HEK293 (cell line): ENCODE measurements around the gene UGT1A8.

Source experiments
- CTCF ChIA-PET: fragments of 350-600 bp; formaldehyde crosslinking; extraction: SDS; loops from one replicate; lab custom pipeline; 2021; ENCODE audit warnings: antibody characterized with exemption; lab: Yijun Ruan, JAX
- POLR2A ChIA-PET: fragments of 300-600 bp; formaldehyde crosslinking; extraction: SDS; loops from one replicate; lab custom pipeline; 2020; ENCODE audit warnings: antibody characterized with exemption, inconsistent platforms; lab: Yijun Ruan, JAX
- H3K27ac ChIP-seq: fragments of 200-500 bp; sonication (Bioruptor generic); 2 replicates; pipeline ENCODE4 v1.5.1; 2014; ENCODE audit warnings: low read depth, low read length, control low read depth, inconsistent platforms; ENCODE audit errors: extremely low read depth
- H3K36me3 ChIP-seq, 2 experiments: fragments of 200-500 bp in 1 of 2; sonication (Bioruptor generic) in 1 of 2; 1 replicate in 1 of 2; 2 replicates in 1 of 2; pipeline ENCODE4 v1.5.1; 2014 to 2017; ENCODE audit warnings: inconsistent platforms in 2 of 2, low read length in 2 of 2; ENCODE audit not compliant: control insufficient read depth in 2 of 2, insufficient read depth in 1 of 2
- H3K4me1 ChIP-seq: fragments of 200-500 bp; sonication (Bioruptor generic); 2 replicates; pipeline ENCODE4 v1.5.1; 2014; ENCODE audit warnings: mild to moderate bottlenecking, low read length, inconsistent platforms; ENCODE audit not compliant: control insufficient read depth, insufficient read depth
- H3K4me3 ChIP-seq: 2 replicates; pipeline ENCODE4 v1.5.1; 2011; ENCODE audit warnings: low read depth, mild to moderate bottlenecking, control low read depth, low read length, moderate library complexity
- H3K9me3 ChIP-seq: fragments of 200-500 bp; sonication (Bioruptor generic); 2 replicates; pipeline ENCODE4 v1.5.1; 2014; ENCODE audit warnings: low read depth, low read length, inconsistent platforms; ENCODE audit not compliant: control insufficient read depth, insufficient read depth
- GLI2 ChIP-seq: fragments of 450-650 bp; formaldehyde crosslinking; IDR thresholded peaks from 2 replicates; pipeline ENCODE4; 2017; ENCODE audit warnings: missing biosample characterization, missing genetic modification characterization, low read depth, borderline replicate concordance
- KLF10 ChIP-seq: fragments of 450-650 bp; IDR thresholded peaks from 2 replicates; pipeline ENCODE4 v1.5.1; 2018; ENCODE audit warnings: missing biosample characterization, mild to moderate bottlenecking, missing genetic modification characterization
- SALL2 ChIP-seq: fragments of 450-650 bp; formaldehyde crosslinking; IDR thresholded peaks from 2 replicates; pipeline ENCODE4 v1.5.0; 2017; ENCODE audit warnings: missing biosample characterization, mild to moderate bottlenecking, missing genetic modification characterization, borderline replicate concordance
- SCRT1 ChIP-seq: fragments of 450-650 bp; formaldehyde crosslinking; IDR thresholded peaks from 2 replicates; pipeline ENCODE4 v1.5.1; 2016; ENCODE audit warnings: missing biosample characterization, missing genetic modification characterization, borderline replicate concordance
- ZBTB48 ChIP-seq: fragments of 450-650 bp; formaldehyde crosslinking; IDR thresholded peaks from 2 replicates; pipeline ENCODE4 v1.5.1; 2016; ENCODE audit warnings: missing biosample characterization, missing genetic modification characterization
- ZNF140 ChIP-seq: fragments of 450-650 bp; formaldehyde crosslinking; IDR thresholded peaks from 2 replicates; pipeline ENCODE4 v1.5.1; 2016; ENCODE audit warnings: missing biosample characterization, missing genetic modification characterization
- ZNF174 ChIP-seq: fragments of 450-650 bp; formaldehyde crosslinking; IDR thresholded peaks from 2 replicates; pipeline ENCODE4 v1.5.0; 2017; ENCODE audit warnings: missing biosample characterization, mild to moderate bottlenecking, missing genetic modification characterization
- ZNF239 ChIP-seq: fragments of 450-650 bp; formaldehyde crosslinking; IDR thresholded peaks from 2 replicates; pipeline ENCODE4 v1.5.1; 2016; ENCODE audit warnings: missing biosample characterization, missing genetic modification characterization
- ZNF24 ChIP-seq: fragments of 450-650 bp; formaldehyde crosslinking; IDR thresholded peaks from 2 replicates; pipeline ENCODE4 v1.5.1; 2016; ENCODE audit warnings: missing biosample characterization, missing genetic modification characterization
- ZNF248 ChIP-seq: fragments of 450-650 bp; formaldehyde crosslinking; IDR thresholded peaks from 2 replicates; pipeline ENCODE4 v1.5.1; 2017; ENCODE audit warnings: missing biosample characterization, missing genetic modification characterization
- ZNF366 ChIP-seq: fragments of 450-650 bp; formaldehyde crosslinking; conservative IDR thresholded peaks from 2 replicates; pipeline ENCODE4 v1.5.1; 2016; ENCODE audit warnings: missing biosample characterization, missing genetic modification characterization
- ZNF423 ChIP-seq: fragments of 450-650 bp; formaldehyde crosslinking; IDR thresholded peaks from 2 replicates; pipeline ENCODE4 v1.5.1; 2016; ENCODE audit warnings: missing biosample characterization, missing genetic modification characterization
- ZNF473 ChIP-seq: fragments of 450-650 bp; formaldehyde crosslinking; IDR thresholded peaks from 2 replicates; pipeline ENCODE4 v1.5.1; 2017; ENCODE audit warnings: missing biosample characterization, missing genetic modification characterization
- ZNF529 ChIP-seq: fragments of 450-650 bp; formaldehyde crosslinking; IDR thresholded peaks from 2 replicates; pipeline ENCODE4 v1.5.1; 2017; ENCODE audit warnings: missing genetic modification characterization, missing biosample characterization; ENCODE audit not compliant: insufficient replicate concordance
- ZNF549 ChIP-seq: fragments of 450-650 bp; IDR thresholded peaks from 2 replicates; pipeline ENCODE4 v1.5.1; 2018; ENCODE audit warnings: missing biosample characterization, missing genetic modification characterization, mild to moderate bottlenecking, inconsistent platforms, moderate library complexity
- ZNF623 ChIP-seq: fragments of 450-650 bp; formaldehyde crosslinking; IDR thresholded peaks from 2 replicates; pipeline ENCODE4 v1.5.1; 2016; ENCODE audit warnings: missing biosample characterization, missing genetic modification characterization
- ZNF791 ChIP-seq: fragments of 450-650 bp; formaldehyde crosslinking; IDR thresholded peaks from 2 replicates; pipeline ENCODE4 v1.5.1; 2016; ENCODE audit warnings: missing biosample characterization, missing genetic modification characterization
- ZNF792 ChIP-seq: fragments of 450-650 bp; formaldehyde crosslinking; IDR thresholded peaks from 2 replicates; pipeline ENCODE4 v1.5.1; 2016; ENCODE audit warnings: missing biosample characterization, missing genetic modification characterization
- TF ChIP-seq, protein P1 (sequence below): fragments of 450-650 bp; formaldehyde crosslinking; conservative IDR thresholded peaks from 2 replicates; pipeline ENCODE4 v1.5.1; 2016; ENCODE audit warnings: low read depth, missing biosample characterization, missing genetic modification characterization
- TF ChIP-seq, protein P2 (sequence below): fragments of 450-650 bp; formaldehyde crosslinking; IDR thresholded peaks from 2 replicates; pipeline ENCODE4 v1.5.1; 2016; ENCODE audit warnings: missing biosample characterization, missing genetic modification characterization
- TF ChIP-seq, protein P3 (sequence below): fragments of 450-650 bp; formaldehyde crosslinking; optimal IDR thresholded peaks from 2 replicates; pipeline ENCODE3; 2016; ENCODE audit warnings: missing biosample characterization, mild to moderate bottlenecking, missing genetic modification characterization

The UGT1A8 gene

DNA sequence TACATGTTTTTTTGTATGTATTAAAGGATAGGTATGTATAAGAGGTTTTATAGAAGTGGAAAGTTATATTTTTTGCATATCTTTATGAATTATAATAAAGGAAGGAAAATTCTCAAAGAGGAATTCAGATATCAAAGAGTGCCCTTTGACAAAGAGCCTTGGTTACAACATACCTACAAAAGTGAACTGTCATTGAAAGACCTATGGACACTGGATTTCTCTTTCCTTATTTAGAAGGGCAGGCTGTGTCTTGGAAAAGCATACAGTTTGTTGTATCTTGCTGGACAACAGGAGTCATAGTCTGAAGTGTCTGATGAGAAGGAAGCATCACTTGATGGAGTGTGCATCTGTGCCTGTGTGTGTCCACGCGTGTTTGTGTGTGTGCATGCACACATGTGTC, 34.0 kb downstream of the UGT1A8 start (continued):
- TF ChIP-seq, protein P1, sequence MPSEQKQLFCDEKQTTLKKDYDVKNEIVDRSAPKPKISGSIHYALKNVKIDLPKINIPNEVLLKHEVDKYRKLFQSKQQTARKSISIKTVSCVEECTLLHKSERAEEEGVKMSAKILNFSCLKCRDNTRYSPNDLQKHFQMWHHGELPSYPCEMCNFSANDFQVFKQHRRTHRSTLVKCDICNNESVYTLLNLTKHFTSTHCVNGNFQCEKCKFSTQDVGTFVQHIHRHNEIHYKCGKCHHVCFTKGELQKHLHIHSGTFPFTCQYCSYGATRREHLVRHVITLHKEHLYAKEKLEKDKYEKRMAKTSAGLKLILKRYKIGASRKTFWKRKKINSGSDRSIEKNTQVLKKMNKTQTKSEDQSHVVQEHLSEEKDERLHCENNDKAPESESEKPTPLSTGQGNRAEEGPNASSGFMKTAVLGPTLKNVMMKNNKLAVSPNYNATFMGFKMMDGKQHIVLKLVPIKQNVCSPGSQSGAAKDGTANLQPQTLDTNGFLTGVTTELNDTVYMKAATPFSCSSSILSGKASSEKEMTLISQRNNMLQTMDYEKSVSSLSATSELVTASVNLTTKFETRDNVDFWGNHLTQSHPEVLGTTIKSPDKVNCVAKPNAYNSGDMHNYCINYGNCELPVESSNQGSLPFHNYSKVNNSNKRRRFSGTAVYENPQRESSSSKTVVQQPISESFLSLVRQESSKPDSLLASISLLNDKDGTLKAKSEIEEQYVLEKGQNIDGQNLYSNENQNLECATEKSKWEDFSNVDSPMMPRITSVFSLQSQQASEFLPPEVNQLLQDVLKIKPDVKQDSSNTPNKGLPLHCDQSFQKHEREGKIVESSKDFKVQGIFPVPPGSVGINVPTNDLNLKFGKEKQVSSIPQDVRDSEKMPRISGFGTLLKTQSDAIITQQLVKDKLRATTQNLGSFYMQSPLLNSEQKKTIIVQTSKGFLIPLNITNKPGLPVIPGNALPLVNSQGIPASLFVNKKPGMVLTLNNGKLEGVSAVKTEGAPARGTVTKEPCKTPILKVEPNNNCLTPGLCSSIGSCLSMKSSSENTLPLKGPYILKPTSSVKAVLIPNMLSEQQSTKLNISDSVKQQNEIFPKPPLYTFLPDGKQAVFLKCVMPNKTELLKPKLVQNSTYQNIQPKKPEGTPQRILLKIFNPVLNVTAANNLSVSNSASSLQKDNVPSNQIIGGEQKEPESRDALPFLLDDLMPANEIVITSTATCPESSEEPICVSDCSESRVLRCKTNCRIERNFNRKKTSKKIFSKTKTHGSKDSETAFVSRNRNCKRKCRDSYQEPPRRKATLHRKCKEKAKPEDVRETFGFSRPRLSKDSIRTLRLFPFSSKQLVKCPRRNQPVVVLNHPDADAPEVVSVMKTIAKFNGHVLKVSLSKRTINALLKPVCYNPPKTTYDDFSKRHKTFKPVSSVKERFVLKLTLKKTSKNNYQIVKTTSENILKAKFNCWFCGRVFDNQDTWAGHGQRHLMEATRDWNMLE (tag by site-specific recombination) = no peak
- TF ChIP-seq ZNF623 (tag by site-specific recombination) = no peak

DNA sequence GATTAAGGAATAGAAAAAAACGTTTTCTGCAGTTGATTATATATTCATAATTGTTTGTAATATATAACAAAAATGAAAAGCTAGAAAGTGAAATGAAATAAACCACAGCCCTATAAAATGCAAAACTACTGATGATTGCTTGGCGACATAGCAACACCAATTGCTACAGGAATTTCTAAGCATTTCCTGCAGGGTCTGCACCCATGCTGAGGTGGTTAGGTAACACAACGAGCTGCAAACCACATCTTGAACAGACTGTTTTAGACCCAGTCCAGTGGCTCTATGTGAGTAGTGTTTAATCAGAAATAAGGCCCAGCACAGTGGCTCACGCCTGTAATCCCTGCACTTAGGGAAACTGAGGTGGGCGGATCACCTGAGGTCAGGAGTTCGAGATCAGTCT, 37.1 kb downstream of the UGT1A8 start:
- Histone ChIP-seq H3K36me3 (no peaks in the 10 kb centered on the region), H3K9me3 (no peaks in the 10 kb centered on the region), H3K4me1 (no peaks in the 10 kb centered on the region), H3K4me3 (no peak overlapping the region), H3K27ac (no peak overlapping the region)
- ChIA-PET POLR2A (no interaction called here), CTCF (interaction anchor here (0.6 kb wide), 1 partner anchor 459 kb away, joined by 3 read pairs; no protein-coding TSS in a partner anchor)
- no peak for TF ChIP-seq SCRT1 (tag by site-specific recombination)
- no peak for TF ChIP-seq ZNF239 (tag by site-specific recombination)
- TF ChIP-seq ZNF549 (tag by site-specific recombination) = no peak
- no peak for TF ChIP-seq ZNF791 (tag by site-specific recombination)
- TF ChIP-seq, protein P2, sequence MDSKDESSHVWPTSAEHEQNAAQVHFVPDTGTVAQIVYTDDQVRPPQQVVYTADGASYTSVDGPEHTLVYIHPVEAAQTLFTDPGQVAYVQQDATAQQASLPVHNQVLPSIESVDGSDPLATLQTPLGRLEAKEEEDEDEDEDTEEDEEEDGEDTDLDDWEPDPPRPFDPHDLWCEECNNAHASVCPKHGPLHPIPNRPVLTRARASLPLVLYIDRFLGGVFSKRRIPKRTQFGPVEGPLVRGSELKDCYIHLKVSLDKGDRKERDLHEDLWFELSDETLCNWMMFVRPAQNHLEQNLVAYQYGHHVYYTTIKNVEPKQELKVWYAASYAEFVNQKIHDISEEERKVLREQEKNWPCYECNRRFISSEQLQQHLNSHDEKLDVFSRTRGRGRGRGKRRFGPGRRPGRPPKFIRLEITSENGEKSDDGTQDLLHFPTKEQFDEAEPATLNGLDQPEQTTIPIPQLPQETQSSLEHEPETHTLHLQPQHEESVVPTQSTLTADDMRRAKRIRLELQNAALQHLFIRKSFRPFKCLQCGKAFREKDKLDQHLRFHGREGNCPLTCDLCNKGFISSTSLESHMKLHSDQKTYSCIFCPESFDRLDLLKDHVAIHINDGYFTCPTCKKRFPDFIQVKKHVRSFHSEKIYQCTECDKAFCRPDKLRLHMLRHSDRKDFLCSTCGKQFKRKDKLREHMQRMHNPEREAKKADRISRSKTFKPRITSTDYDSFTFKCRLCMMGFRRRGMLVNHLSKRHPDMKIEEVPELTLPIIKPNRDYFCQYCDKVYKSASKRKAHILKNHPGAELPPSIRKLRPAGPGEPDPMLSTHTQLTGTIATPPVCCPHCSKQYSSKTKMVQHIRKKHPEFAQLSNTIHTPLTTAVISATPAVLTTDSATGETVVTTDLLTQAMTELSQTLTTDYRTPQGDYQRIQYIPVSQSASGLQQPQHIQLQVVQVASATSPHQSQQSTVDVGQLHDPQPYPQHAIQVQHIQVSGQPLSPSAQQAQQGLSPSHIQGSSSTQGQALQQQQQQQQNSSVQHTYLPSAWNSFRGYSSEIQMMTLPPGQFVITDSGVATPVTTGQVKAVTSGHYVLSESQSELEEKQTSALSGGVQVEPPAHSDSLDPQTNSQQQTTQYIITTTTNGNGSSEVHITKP (tag by site-specific recombination) = no peak
- TF ChIP-seq ZNF366 (tag by site-specific recombination) = no peak
- TF ChIP-seq ZNF24 (tag by site-specific recombination) = no peak
- no peak for TF ChIP-seq ZNF473 (tag by site-specific recombination)
- no peak for TF ChIP-seq ZNF140 (tag by site-specific recombination)
- no peak for TF ChIP-seq ZNF529 (tag by site-specific recombination)
- no peak for TF ChIP-seq ZNF792
- TF ChIP-seq SALL2 (tag by site-specific recombination) = no peak
- TF ChIP-seq, protein P3, sequence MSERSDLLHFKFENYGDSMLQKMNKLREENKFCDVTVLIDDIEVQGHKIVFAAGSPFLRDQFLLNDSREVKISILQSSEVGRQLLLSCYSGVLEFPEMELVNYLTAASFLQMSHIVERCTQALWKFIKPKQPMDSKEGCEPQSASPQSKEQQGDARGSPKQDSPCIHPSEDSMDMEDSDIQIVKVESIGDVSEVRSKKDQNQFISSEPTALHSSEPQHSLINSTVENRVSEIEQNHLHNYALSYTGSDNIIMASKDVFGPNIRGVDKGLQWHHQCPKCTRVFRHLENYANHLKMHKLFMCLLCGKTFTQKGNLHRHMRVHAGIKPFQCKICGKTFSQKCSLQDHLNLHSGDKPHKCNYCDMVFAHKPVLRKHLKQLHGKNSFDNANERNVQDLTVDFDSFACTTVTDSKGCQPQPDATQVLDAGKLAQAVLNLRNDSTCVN (tag by site-specific recombination) = no peak
- no peak for TF ChIP-seq ZNF423 (tag by site-specific recombination)
- TF ChIP-seq KLF10 = no peak
- no peak for TF ChIP-seq ZNF248 (tag by site-specific recombination)
- TF ChIP-seq GLI2 (tag by site-specific recombination) = no peak
- no peak for TF ChIP-seq ZBTB48 (tag by site-specific recombination)
- TF ChIP-seq ZNF174 (tag by site-specific recombination) = no peak
